Peyer's patch (tissue), 4 donors: Measurements from ENCODE around the gene UNC13C. TPM values are rescaled to one million over a fixed set of nuclear protein-coding genes. Genes with fewer than 3 reads are reported as not detected.

ENCODE experiments used
- DNase-seq, 3 donors: peaks; one replicate each; pipeline ENCODE4 v3.0.0-alpha.2; 2017 to 2019
- H3K27ac ChIP-seq, 4 donors: fragments of 200-600 bp; sonication (generic); one replicate each; pipeline ENCODE4 v1.5.1; 2016 to 2019
- H3K27me3 ChIP-seq, 2 donors: fragments of 200-600 bp; sonication (generic); one replicate each; pipeline ENCODE4 v1.5.1; 2019
- H3K36me3 ChIP-seq, 3 donors: fragments of 200-600 bp; sonication (generic); one replicate each; pipeline ENCODE4 v1.5.1; 2016 to 2019
- H3K4me1 ChIP-seq, 4 donors: fragments of 200-600 bp; sonication (generic); one replicate each; pipeline ENCODE4 v1.5.1; 2016 to 2019
- H3K4me3 ChIP-seq, 4 donors: fragments of 200-600 bp; sonication (generic); 1 replicate in 3 of 4; 2 replicates in 1 of 4; pipeline ENCODE4 v1.5.1; 2016 to 2019; ENCODE audit warnings: mild to moderate bottlenecking in 1 of 4
- H3K9me3 ChIP-seq, 4 donors: fragments of 200-600 bp; sonication (generic); one replicate each; pipeline ENCODE4 v1.5.1; 2016 to 2019; ENCODE audit warnings: mild to moderate bottlenecking in 1 of 4
- POLR2A ChIP-seq, 2 donors: fragments of 450-650 bp; IDR thresholded peaks; one replicate each; pipeline ENCODE4 v1.5.1; 2017; ENCODE audit warnings: antibody characterized with exemption in 2 of 2, mild to moderate bottlenecking in 2 of 2, moderate library complexity in 2 of 2
- total RNA-seq, 4 donors: library from RNA; depleted of rRNA; stranded (reverse); fragments of >200 nt; gene quantifications; one replicate each; pipeline ENCODE4 v1.1.0, GENCODE V29; 2016
- TF ChIP-seq, protein P1 (sequence below), 6 experiments: fragments of 450-650 bp in 4 of 6; fragments of 200-600 bp in 2 of 6; sonication (generic) in 1 of 6; IDR thresholded peaks; one replicate each; pipeline ENCODE4 v1.5.1; 2017 to 2019; ENCODE audit warnings: antibody characterized with exemption in 6 of 6, mild to moderate bottlenecking in 3 of 6, moderate library complexity in 1 of 6

Gene UNC13C
- total RNA-seq, 4 donors from 2014 or later = under 0.01 to 3.3 (median 0.35) TPM

DNA sequence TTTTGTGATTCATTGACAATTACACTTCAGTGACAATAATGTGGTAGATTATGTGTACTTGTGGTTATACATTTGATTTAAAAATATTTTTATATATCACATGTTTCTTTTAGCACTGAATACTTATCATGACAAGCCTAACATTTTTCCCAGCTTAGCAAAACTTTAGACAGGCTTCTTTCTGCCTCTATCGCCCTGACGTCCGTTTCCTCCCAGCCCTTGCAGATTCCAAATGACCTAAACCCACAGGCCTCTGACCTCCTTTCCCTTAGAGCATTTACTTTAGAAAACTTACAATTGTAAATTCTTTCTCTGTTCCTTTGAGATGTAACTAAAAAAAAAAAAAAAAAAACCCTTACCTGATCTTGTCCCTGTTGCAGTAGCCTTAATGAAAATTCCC is 326.1 kb downstream of the UNC13C start:
- no peak for DNase-seq
- Histone ChIP-seq H3K4me3 (no peak overlapping the region), H3K27ac (no peak overlapping the region), H3K4me1 (no peaks in the 10 kb centered on the region), H3K27me3 (no peaks in the 10 kb centered on the region), H3K36me3 (no peaks in the 10 kb centered on the region), H3K9me3 (no peaks in the 10 kb centered on the region)
- TF ChIP-seq, protein P1, sequence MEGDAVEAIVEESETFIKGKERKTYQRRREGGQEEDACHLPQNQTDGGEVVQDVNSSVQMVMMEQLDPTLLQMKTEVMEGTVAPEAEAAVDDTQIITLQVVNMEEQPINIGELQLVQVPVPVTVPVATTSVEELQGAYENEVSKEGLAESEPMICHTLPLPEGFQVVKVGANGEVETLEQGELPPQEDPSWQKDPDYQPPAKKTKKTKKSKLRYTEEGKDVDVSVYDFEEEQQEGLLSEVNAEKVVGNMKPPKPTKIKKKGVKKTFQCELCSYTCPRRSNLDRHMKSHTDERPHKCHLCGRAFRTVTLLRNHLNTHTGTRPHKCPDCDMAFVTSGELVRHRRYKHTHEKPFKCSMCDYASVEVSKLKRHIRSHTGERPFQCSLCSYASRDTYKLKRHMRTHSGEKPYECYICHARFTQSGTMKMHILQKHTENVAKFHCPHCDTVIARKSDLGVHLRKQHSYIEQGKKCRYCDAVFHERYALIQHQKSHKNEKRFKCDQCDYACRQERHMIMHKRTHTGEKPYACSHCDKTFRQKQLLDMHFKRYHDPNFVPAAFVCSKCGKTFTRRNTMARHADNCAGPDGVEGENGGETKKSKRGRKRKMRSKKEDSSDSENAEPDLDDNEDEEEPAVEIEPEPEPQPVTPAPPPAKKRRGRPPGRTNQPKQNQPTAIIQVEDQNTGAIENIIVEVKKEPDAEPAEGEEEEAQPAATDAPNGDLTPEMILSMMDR (IDR thresholded peaks at IDR 0.05) = no peak
- TF ChIP-seq POLR2A (IDR thresholded peaks at IDR 0.05) = no peak

DNA sequence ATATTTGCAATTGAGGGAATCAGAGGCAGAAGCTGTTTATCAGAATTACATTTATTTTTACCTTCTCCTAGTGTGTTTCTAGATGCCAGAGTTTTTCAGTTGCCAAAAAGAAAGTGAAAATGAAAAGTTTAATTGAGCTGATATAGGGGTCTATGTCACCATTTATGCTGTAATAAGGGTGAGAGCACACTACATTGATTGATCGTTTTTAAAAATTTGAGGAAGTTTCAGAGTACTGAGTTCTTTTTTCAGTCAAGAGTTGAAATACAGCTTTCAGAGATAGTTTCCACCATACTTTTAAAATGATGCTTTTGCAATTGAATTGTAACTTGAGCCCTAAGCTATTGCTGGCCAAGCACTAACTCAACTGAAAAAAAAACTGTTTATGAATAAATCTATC is 326.9 kb downstream of the UNC13C start:
- H3K4me3 ChIP-seq = no peak overlapping the region
- no peak overlapping the region for H3K27ac ChIP-seq
- no peaks in the 10 kb centered on the region for H3K4me1 ChIP-seq
- H3K9me3 ChIP-seq = no peaks in the 10 kb centered on the region
- no peak for DNase-seq
- TF ChIP-seq, protein P1 (IDR thresholded peaks at IDR 0.05) = no peak
- TF ChIP-seq POLR2A (IDR thresholded peaks at IDR 0.05) = no peak
- H3K36me3 ChIP-seq = no peaks in the 10 kb centered on the region
- H3K27me3 ChIP-seq = no peaks in the 10 kb centered on the region

DNA sequence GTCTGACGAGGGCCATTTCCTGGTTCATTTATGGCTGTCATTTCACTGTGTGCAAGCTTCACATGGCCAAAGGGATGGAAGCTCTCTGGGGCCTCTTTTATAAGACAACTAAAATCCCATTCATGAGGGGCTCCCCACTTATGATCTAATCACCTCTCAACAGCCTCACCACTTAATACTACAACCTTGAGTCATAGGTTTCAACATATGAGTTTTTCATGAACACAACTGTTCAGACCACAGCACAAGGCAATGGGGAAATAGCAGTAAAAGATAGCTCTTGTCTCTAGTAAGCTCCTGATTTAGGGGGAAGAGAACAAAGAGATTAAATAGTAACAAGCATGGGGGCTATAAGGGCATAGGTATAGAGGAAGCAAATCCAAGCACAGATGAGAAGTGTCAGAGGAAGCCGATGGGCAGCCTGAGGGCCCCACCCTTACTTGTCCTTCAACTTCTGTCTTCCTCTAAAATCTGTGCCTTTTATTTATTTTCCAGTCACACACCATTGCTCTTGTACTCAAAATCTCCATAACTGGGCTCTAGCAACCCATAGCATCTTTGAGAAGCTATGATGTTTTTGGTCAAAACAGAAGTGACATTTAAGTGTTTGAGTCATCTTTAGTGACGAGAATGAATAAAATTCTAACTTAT is 329.1 kb downstream of the UNC13C start:
- DNase-seq = no peak
- no peak for TF ChIP-seq POLR2A (IDR thresholded peaks at IDR 0.05)
- TF ChIP-seq, protein P1 (IDR thresholded peaks at IDR 0.05) = no peak
- Histone ChIP-seq H3K36me3 (no peaks in the 10 kb centered on the region), H3K4me3 (no peak overlapping the region), H3K27me3 (no peaks in the 10 kb centered on the region), H3K9me3 (no peaks in the 10 kb centered on the region), H3K27ac (no peak overlapping the region), H3K4me1 (no peaks in the 10 kb centered on the region)

DNA sequence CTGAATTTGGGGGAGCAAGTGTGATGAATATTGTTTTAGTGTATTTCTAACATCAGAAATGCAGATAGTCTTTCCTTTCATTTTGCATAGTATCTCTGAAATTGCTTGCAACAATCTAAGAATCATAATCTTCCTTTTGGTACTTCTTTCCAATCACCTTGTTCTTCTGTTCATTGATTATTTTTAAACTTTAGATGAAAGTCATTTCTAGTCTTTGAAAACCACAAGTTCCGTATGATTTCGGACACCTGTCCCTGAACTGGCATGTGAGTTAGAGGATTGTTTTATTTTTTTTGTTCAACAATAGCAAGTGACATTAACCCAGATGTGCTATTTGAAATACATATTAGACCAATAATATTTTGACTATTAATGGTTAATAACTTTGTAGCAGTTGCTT is 329.7 kb downstream of the UNC13C start:
- no peak overlapping the region for H3K27ac ChIP-seq

DNA sequence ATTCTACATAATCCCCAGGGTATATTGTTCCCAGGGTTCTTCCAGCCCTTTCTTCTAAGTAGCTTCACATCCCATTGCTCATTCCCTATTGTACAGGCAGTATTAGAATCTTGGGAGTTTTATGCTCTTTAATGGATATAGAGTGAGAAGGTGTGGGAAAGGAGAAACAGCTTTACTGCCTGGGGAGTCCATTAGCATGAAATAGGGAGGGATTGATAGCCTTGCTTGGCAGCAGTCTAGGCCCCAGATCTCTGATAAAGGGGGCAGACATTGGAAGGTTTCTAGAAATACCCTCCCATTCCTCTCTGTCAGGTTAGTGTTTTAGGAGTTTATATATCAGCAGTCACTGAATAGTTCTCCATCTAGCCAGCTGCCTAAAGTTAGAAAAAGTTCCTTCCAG is 334.3 kb downstream of the UNC13C start:
- TF ChIP-seq POLR2A (IDR thresholded peaks at IDR 0.05) = no peak
- TF ChIP-seq, protein P1 (IDR thresholded peaks at IDR 0.05) = no peak
- H3K27ac ChIP-seq = no peak overlapping the region
- no peak for DNase-seq

More for the DNA sequence above, 329.7 kb downstream of the UNC13C start:
- no peaks in the 10 kb centered on the region for H3K9me3 ChIP-seq
- TF ChIP-seq POLR2A (IDR thresholded peaks at IDR 0.05) = no peak
- TF ChIP-seq, protein P1 (IDR thresholded peaks at IDR 0.05) = no peak
- H3K27me3 ChIP-seq = no peaks in the 10 kb centered on the region
- no peaks in the 10 kb centered on the region for H3K36me3 ChIP-seq
- no peak for DNase-seq
- H3K4me1 ChIP-seq = no peaks in the 10 kb centered on the region
- H3K4me3 ChIP-seq = no peak overlapping the region

DNA sequence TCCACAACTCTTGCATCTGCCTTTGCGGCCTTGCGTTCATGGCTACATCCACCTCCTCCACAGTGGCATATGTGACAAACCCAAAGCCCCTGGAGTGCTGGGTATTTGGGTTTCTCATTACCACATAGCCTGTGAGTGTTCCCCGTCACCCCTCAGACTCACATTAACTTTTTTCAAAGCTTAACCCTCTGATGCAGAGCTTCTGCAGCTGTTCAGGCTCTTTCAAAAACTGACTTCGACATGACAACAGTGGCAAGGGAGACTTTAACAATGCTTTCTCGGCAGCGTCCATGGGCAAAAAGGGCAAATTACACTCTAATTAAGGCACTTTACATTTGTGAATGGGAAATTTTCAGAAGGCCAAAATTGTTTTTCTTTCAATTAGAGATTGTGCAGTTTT is 343.2 kb downstream of the UNC13C start:
- Histone ChIP-seq H3K4me3 (no peak overlapping the region), H3K27me3 (no peaks in the 10 kb centered on the region), H3K36me3 (no peaks in the 10 kb centered on the region), H3K4me1 (no peaks in the 10 kb centered on the region), H3K9me3 (no peaks in the 10 kb centered on the region), H3K27ac (no peak overlapping the region)
- no peak for DNase-seq
- TF ChIP-seq, protein P1 (IDR thresholded peaks at IDR 0.05) = no peak
- TF ChIP-seq POLR2A (IDR thresholded peaks at IDR 0.05) = no peak

More for the DNA sequence above, 334.3 kb downstream of the UNC13C start:
- H3K9me3 ChIP-seq = no peaks in the 10 kb centered on the region
- no peaks in the 10 kb centered on the region for H3K36me3 ChIP-seq
- no peaks in the 10 kb centered on the region for H3K4me1 ChIP-seq
- H3K4me3 ChIP-seq = no peak overlapping the region
- H3K27me3 ChIP-seq = no peaks in the 10 kb centered on the region
